PC-9 (cell line): ENCODE results near the gene TUBA4B. TPM values are rescaled to one million over a fixed set of nuclear protein-coding genes. Genes with fewer than 3 reads are reported as not detected.

Experiments used
- BruUV-seq: library from RNA; stranded (reverse); fragments of 400-500 nt; replicated peaks from 2 replicates; lab custom pipeline; 2021; lab: Mats Ljungman, UMichigan
- CTCF ChIA-PET: fragments of 300-600 bp; sonication (Branson Sonifier 250); formaldehyde crosslinking; loops from one replicate; lab custom pipeline; 2022; ENCODE audit warnings: antibody characterized with exemption; lab: Charles Lee
- POLR2A ChIA-PET: fragments of 300-600 bp; sonication (Branson Sonifier 250); formaldehyde crosslinking; loops from one replicate; lab custom pipeline; 2022; ENCODE audit warnings: antibody characterized with exemption; ENCODE audit not compliant: unreplicated experiment; lab: Charles Lee
- DNase-seq, 2 experiments: peaks; one replicate each; pipeline versions ENCODE4 v3.0.0 to v3.0.0-alpha.2; 2015 to 2022; ENCODE audit warnings: mixed read lengths in 1 of 2
- H2AFZ ChIP-seq: fragments of 200-600 bp; sonication (generic); 2 replicates; pipeline ENCODE4 v1.8.1; 2017; ENCODE audit warnings: antibody characterized with exemption
- H3F3A ChIP-seq: fragments of 200-600 bp; sonication (generic); 2 replicates; pipeline ENCODE4 v1.8.1; 2017; ENCODE audit warnings: antibody characterized with exemption, mild to moderate bottlenecking, low read depth; ENCODE audit not compliant: insufficient read depth
- H3K27ac ChIP-seq: fragments of 200-600 bp; sonication (generic); 2 replicates; pipeline ENCODE4 v1.6.1; 2016; ENCODE audit warnings: mixed run types
- H3K27me3 ChIP-seq: fragments of 200-600 bp; sonication (generic); 2 replicates; pipeline ENCODE4 v1.6.1; 2016; ENCODE audit warnings: low read depth, mixed run types; ENCODE audit not compliant: insufficient read depth
- H3K36me3 ChIP-seq: fragments of 200-600 bp; sonication (generic); 2 replicates; pipeline ENCODE4 v1.6.1; 2016; ENCODE audit warnings: low read depth, mixed run types
- H3K4me1 ChIP-seq: fragments of 200-600 bp; sonication (generic); replicated peaks from 2 replicates; pipeline ENCODE4 v1.6.1; 2016; ENCODE audit warnings: mixed run types; ENCODE audit not compliant: insufficient read depth
- H3K4me2 ChIP-seq: fragments of 200-600 bp; sonication (generic); 2 replicates; pipeline ENCODE4 v1.6.1; 2017; ENCODE audit warnings: mixed run types
- H3K4me3 ChIP-seq: fragments of 200-600 bp; sonication (generic); 2 replicates; pipeline ENCODE4 v1.6.1; 2016; ENCODE audit warnings: mixed run types
- H3K79me2 ChIP-seq: fragments of 200-600 bp; sonication (generic); 2 replicates; pipeline ENCODE4 v1.6.1; 2017; ENCODE audit warnings: low read depth, mixed run types
- H3K9me2 ChIP-seq: fragments of 200-600 bp; sonication (generic); 2 replicates; pipeline ENCODE4 v1.8.1; 2017; ENCODE audit warnings: mild to moderate bottlenecking; ENCODE audit not compliant: insufficient read depth
- H3K9me3 ChIP-seq: fragments of 200-600 bp; sonication (generic); 2 replicates; pipeline ENCODE4 v1.8.1; 2016; ENCODE audit warnings: low read depth; ENCODE audit not compliant: insufficient read depth
- H4K20me1 ChIP-seq: fragments of 200-600 bp; sonication (generic); 2 replicates; pipeline ENCODE4 v1.8.1; 2017; ENCODE audit not compliant: insufficient read depth
- EZH2 ChIP-seq: fragments of 200-600 bp; sonication (generic); IDR thresholded peaks from 2 replicates; pipeline ENCODE4 v1.8.0; 2017; ENCODE audit warnings: antibody characterized with exemption, low read depth
- intact Hi-C: fragments of 100-400 bp; cut with micrococcal nuclease; formaldehyde crosslinking; loops from one replicate; pipeline ENCODE4 v1.10.0; 2022; ENCODE audit not compliant: unreplicated experiment
- total RNA-seq: library from RNA; stranded (reverse); gene quantifications from 2 replicates; pipeline ENCODE4 v1.2.3, GENCODE V29; 2021
- TF ChIP-seq, protein P1 (sequence below): fragments of 200-600 bp; sonication (generic); conservative IDR thresholded peaks from 2 replicates; pipeline ENCODE4 v1.6.1; 2017; ENCODE audit warnings: mixed run types, antibody characterized with exemption, mild to moderate bottlenecking, moderate library complexity

The TUBA4B gene
- total RNA-seq, 1 experiment from 2014 or later = not detected

DNA sequence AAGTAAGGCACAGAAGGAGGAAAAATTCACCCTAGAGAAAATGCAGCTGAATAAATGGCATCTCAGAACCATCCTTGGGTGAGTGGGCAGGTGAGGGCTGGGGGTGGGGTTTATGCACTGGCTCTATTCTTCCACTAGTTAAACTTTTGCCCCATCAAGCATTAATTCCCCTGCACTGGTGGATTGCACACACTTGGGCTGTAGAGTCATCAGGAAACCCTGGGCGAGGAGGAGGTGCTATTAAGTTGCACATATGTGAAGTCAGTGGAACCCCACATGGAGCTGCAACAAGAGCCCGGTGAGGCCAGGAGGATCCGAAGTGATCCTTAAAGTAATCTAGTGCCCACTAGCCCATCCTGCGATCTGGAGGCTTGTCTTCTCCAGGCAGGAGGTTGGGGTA, 19.3 kb downstream of the TUBA4B start:
- peaks cover 29% of the 10 kb centered on the region for H3F3A ChIP-seq
- no peaks in the 10 kb centered on the region for H3K79me2 ChIP-seq
- no peak for DNase-seq
- POLR2A ChIA-PET = no interaction called here
- no peaks in the 10 kb centered on the region for H4K20me1 ChIP-seq
- H3K36me3 ChIP-seq = no peaks in the 10 kb centered on the region
- intact Hi-C loops = loop anchor here (10.0 kb wide), 1 partner anchor 378 kb away; no protein-coding TSS in a partner anchor
- CTCF ChIA-PET = no interaction called here
- 0 out of 2 replicates have a peak overlapping the region, but pooled peaks have one; percentile 19 for H3K4me2 ChIP-seq
- H3K27ac ChIP-seq = no peak overlapping the region
- TF ChIP-seq EZH2 = no peak
- TF ChIP-seq, protein P1, sequence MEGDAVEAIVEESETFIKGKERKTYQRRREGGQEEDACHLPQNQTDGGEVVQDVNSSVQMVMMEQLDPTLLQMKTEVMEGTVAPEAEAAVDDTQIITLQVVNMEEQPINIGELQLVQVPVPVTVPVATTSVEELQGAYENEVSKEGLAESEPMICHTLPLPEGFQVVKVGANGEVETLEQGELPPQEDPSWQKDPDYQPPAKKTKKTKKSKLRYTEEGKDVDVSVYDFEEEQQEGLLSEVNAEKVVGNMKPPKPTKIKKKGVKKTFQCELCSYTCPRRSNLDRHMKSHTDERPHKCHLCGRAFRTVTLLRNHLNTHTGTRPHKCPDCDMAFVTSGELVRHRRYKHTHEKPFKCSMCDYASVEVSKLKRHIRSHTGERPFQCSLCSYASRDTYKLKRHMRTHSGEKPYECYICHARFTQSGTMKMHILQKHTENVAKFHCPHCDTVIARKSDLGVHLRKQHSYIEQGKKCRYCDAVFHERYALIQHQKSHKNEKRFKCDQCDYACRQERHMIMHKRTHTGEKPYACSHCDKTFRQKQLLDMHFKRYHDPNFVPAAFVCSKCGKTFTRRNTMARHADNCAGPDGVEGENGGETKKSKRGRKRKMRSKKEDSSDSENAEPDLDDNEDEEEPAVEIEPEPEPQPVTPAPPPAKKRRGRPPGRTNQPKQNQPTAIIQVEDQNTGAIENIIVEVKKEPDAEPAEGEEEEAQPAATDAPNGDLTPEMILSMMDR = no peak
- H3K4me3 ChIP-seq = no peak overlapping the region
- peaks cover 35% of the 10 kb centered on the region for H3K4me1 ChIP-seq
- H3K9me2 ChIP-seq = no peaks in the 10 kb centered on the region
- no peaks in the 10 kb centered on the region for H3K9me3 ChIP-seq
- BruUV-seq = no TSS peak
- no peaks in the 10 kb centered on the region for H3K27me3 ChIP-seq
- no peak overlapping the region for H2AFZ ChIP-seq

DNA sequence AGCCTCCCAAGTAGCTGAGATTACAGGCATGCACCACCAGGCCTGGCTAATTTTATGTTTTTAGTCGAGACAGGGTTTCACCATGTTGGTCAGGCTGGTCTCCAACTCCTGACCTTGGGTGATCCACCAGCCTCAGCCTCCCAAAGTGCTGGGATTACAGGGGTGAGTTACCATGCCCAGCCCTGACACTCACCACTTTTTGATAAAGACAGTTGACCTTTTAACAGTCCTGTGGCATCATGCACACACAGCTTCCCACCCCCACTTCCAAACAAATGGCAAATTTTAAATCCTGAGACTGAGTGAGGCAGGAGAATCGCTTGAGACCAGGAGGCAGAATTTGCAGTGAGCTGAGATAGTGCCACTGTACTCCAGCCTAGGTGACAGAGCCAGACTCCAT, 20.0 kb downstream of the TUBA4B start:
- no peak overlapping the region for H3K4me3 ChIP-seq
- H3K4me2 ChIP-seq = 0 out of 2 replicates have a peak overlapping the region, but pooled peaks have one; percentile 19
- H3K27me3 ChIP-seq = no peaks in the 10 kb centered on the region
- BruUV-seq = no TSS peak
- no peak for TF ChIP-seq EZH2
- TF ChIP-seq, protein P1 = no peak
- no peak for DNase-seq
- ChIA-PET POLR2A (no interaction called here), CTCF (interaction anchor here (0.7 kb wide), 1 partner anchor 89 kb away, joined by 4 read pairs; no protein-coding TSS in a partner anchor)
- no peaks in the 10 kb centered on the region for H3K79me2 ChIP-seq
- H3F3A ChIP-seq = peaks cover 30% of the 10 kb centered on the region
- no peaks in the 10 kb centered on the region for H3K9me3 ChIP-seq
- H3K27ac ChIP-seq = peak overlapping the region; percentile 95
- H3K36me3 ChIP-seq = no peaks in the 10 kb centered on the region
- no peak overlapping the region for H2AFZ ChIP-seq
- intact Hi-C loops = loop anchor here (10.0 kb wide), 1 partner anchor 378 kb away; no protein-coding TSS in a partner anchor
- no peaks in the 10 kb centered on the region for H3K9me2 ChIP-seq
- H4K20me1 ChIP-seq = no peaks in the 10 kb centered on the region
- peaks cover 40% of the 10 kb centered on the region for H3K4me1 ChIP-seq

DNA sequence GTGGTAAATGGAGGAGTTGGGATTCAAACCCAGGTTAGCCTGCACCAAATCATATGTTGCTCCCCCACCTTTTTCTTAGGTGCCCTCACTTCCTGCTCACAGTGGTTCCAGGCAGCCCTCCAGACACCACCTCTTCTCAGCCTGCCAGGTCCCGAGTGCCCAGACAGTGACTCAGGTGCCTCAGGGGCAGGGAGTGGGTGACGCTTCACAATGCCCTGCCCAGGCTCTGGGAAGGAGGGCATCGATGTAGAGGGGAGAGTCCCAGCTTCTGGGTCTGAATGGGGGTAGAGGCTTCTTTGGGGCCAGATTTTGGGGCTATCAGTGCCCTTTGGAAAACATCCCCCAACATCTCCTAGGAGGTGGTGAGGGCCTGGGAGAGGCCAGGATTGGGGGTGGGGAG, 20.9 kb downstream of the TUBA4B start:
- CTCF ChIA-PET = interaction anchor here (0.5 to 1.5 kb wide), 4 partner anchors 21 to 878 kb away, joined by 3 to 13 read pairs (median 4); no protein-coding TSS in a partner anchor
- Histone ChIP-seq H3K9me2 (no peaks in the 10 kb centered on the region), H3K9me3 (no peaks in the 10 kb centered on the region), H3K79me2 (no peaks in the 10 kb centered on the region), H4K20me1 (no peaks in the 10 kb centered on the region), H3K4me2 (peak overlapping the region; percentile 74), H3K36me3 (no peaks in the 10 kb centered on the region), H3K27ac (peak overlapping the region; percentile 95), H3K4me3 (peak overlapping the region; percentile 18; the same call in 1 of the 2 replicates), H3K4me1 (peaks cover 49% of the 10 kb centered on the region), H2AFZ (no peak overlapping the region), H3K27me3 (no peaks in the 10 kb centered on the region), H3F3A (peaks cover 40% of the 10 kb centered on the region)
- peak; percentile 88 to 91 for DNase-seq
- POLR2A ChIA-PET = interaction anchor here (0.6 to 1.2 kb wide), 6 partner anchors 19 to 534 kb away, joined by 3 to 27 read pairs (median 8); partner anchors contain the start of genes ANKZF1, ATG9A, CNPPD1 and TUBA4B
- TF ChIP-seq, protein P1 = no peak
- TF ChIP-seq EZH2 = no peak
- BruUV-seq = no TSS peak
- intact Hi-C loops = loop anchor here (1.0 to 10.0 kb wide), 4 partner anchors 21 to 379 kb away; partner anchors contain the start of genes ABCB6, TUBA4A and TUBA4B
